ENCODE measurements around the gene BUD13.
"Not testable (repeated sequence)": the region's sequence is repeated elsewhere in the genome, so short reads cannot be mapped to it uniquely, and the experiment has no call there.

Gene BUD13

GRCh38 chr11:116772443-116773202, at the start of gene BUD13:
TSS of gene BUD13 (minus strand) at chr11:116772987. CDS start at chr11:116772964, 23 bp downstream.
- peak; percentile 88 for DNase-seq

- DNase-seq = no peak
These were observed 49.8 kb upstream of the BUD13 start for GRCh38 chr11:116822575-116822974.

- no peak for DNase-seq
These were observed 48.5 kb upstream of the BUD13 start for GRCh38 chr11:116821050-116821918.

- no peak for DNase-seq
These were observed 46.3 kb upstream of the BUD13 start for GRCh38 chr11:116819049-116819448.

- no peak for DNase-seq
These were observed 41.7 kb upstream of the BUD13 start for GRCh38 chr11:116814502-116814901.

GRCh38 chr11:116813781-116814471, 41.1 kb upstream of the BUD13 start:
- no peak for DNase-seq

- DNase-seq = no peak
These were observed 40.4 kb upstream of the BUD13 start for GRCh38 chr11:116813170-116813569.

- DNase-seq = no peak
These were observed 39.3 kb upstream of the BUD13 start for GRCh38 chr11:116812109-116812508.

GRCh38 chr11:116811194-116811593, 38.4 kb upstream of the BUD13 start:
- DNase-seq = no peak

- DNase-seq = no peak
These were observed 35.7 kb upstream of the BUD13 start for GRCh38 chr11:116808262-116809175.

- DNase-seq = no peak
These were observed 34.9 kb upstream of the BUD13 start for GRCh38 chr11:116807601-116808261.

GRCh38 chr11:116804001-116804400, 31.2 kb upstream of the BUD13 start:
- DNase-seq = no peak

- DNase-seq = not testable (repeated sequence)
These were observed 28.9 kb upstream of the BUD13 start for GRCh38 chr11:116801662-116802061.

- DNase-seq = no peak
These were observed 27.8 kb upstream of the BUD13 start for GRCh38 chr11:116800610-116801009.

- no peak for DNase-seq
These were observed 25.6 kb upstream of the BUD13 start for GRCh38 chr11:116798368-116798767.

- DNase-seq = no peak
These were observed 25.0 kb upstream of the BUD13 start for GRCh38 chr11:116797816-116798215.

- DNase-seq = no peak
These were observed 23.8 kb upstream of the BUD13 start for GRCh38 chr11:116796548-116796947.

- DNase-seq = no peak
These were observed 22.1 kb upstream of the BUD13 start for GRCh38 chr11:116794851-116795250.

- no peak for DNase-seq
These were observed 20.9 kb upstream of the BUD13 start for GRCh38 chr11:116793772-116794097.

GRCh38 chr11:116792869-116793771, 20.3 kb upstream of the BUD13 start:
- no peak for DNase-seq

Data from NCI-H1092 (cell line).